Neural crest cell (in vitro differentiated cells): ENCODE data around the gene BIVM. TPM values are rescaled to one million over a fixed set of nuclear protein-coding genes. Genes with fewer than 3 reads are reported as not detected.
"Not testable (repeated sequence)": the region's sequence is repeated elsewhere in the genome, so short reads cannot be mapped to it uniquely, and the experiment has no call there.

Experiments
- DNase-seq: peaks from one replicate; pipeline ENCODE4 v3.0.0; 2021; ENCODE audit warnings: low read depth, mixed read lengths, low spot score
- H3K27ac Mint-ChIP-seq: one replicate; pipeline ENCODE4 v1.8.0; 2021; ENCODE audit warnings: mild to moderate bottlenecking, mixed read lengths; ENCODE audit not compliant: unreplicated experiment
- H3K27me3 Mint-ChIP-seq: 2 replicates; pipeline ENCODE4 v1.8.0; 2021; ENCODE audit warnings: low read depth, mild to moderate bottlenecking, mixed read lengths
- H3K36me3 Mint-ChIP-seq: 2 replicates; pipeline ENCODE4 v1.8.0; 2021; ENCODE audit warnings: low read depth, mild to moderate bottlenecking, mixed read lengths
- H3K4me1 Mint-ChIP-seq: 2 replicates; pipeline ENCODE4 v1.8.0; 2021; ENCODE audit warnings: mixed read lengths
- H3K4me3 Mint-ChIP-seq: one replicate; pipeline ENCODE4 v1.8.0; 2021; ENCODE audit warnings: mild to moderate bottlenecking, mixed read lengths
- H3K9me3 Mint-ChIP-seq: 2 replicates; pipeline ENCODE4 v1.8.0; 2021; ENCODE audit warnings: mixed read lengths
- total RNA-seq: library from RNA; stranded (reverse); gene quantifications from 2 replicates; pipeline ENCODE4 v1.2.1, GENCODE V29; 2021
- TF ChIP-seq, protein P1 (sequence below): fragments of 200-600 bp; sonication (generic); conservative IDR thresholded peaks from 2 replicates; pipeline ENCODE4 v1.5.0; 2021; ENCODE audit warnings: antibody characterized with exemption, mild to moderate bottlenecking

BIVM gene
- total RNA-seq, 1 donor from 2014 or later: 26.4 TPM

- no peak for DNase-seq
Measured at GRCh38 chr13:102777736-102778135, 21.2 kb upstream of the BIVM start.

GRCh38 chr13:102779436-102780159, 19.3 kb upstream of the BIVM start:
- peaks cover 35% of the 10 kb centered on the region for H3K36me3 Mint-ChIP-seq
- H3K9me3 Mint-ChIP-seq: peaks cover 10% of the 10 kb centered on the region
- H3K27ac Mint-ChIP-seq: no peak overlapping the region
- peaks cover under 1% of the 10 kb centered on the region for H3K4me1 Mint-ChIP-seq
- no peaks in the 10 kb centered on the region for H3K27me3 Mint-ChIP-seq
- DNase-seq: no peak
- TF ChIP-seq, protein P1, sequence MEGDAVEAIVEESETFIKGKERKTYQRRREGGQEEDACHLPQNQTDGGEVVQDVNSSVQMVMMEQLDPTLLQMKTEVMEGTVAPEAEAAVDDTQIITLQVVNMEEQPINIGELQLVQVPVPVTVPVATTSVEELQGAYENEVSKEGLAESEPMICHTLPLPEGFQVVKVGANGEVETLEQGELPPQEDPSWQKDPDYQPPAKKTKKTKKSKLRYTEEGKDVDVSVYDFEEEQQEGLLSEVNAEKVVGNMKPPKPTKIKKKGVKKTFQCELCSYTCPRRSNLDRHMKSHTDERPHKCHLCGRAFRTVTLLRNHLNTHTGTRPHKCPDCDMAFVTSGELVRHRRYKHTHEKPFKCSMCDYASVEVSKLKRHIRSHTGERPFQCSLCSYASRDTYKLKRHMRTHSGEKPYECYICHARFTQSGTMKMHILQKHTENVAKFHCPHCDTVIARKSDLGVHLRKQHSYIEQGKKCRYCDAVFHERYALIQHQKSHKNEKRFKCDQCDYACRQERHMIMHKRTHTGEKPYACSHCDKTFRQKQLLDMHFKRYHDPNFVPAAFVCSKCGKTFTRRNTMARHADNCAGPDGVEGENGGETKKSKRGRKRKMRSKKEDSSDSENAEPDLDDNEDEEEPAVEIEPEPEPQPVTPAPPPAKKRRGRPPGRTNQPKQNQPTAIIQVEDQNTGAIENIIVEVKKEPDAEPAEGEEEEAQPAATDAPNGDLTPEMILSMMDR: no peak
- H3K4me3 Mint-ChIP-seq: no peak overlapping the region

More at GRCh38 chr13:102777736-102778135, 21.2 kb upstream of the BIVM start:
- Mint-ChIP-seq H3K27ac (no peak overlapping the region), H3K27me3 (no peaks in the 10 kb centered on the region), H3K4me3 (no peak overlapping the region), H3K36me3 (peaks cover 26% of the 10 kb centered on the region), H3K4me1 (peaks cover 11% of the 10 kb centered on the region), H3K9me3 (peaks cover 10% of the 10 kb centered on the region)
- TF ChIP-seq, protein P1: no peak

GRCh38 chr13:102780656-102781055, 18.3 kb upstream of the BIVM start:
- peaks cover 33% of the 10 kb centered on the region for H3K36me3 Mint-ChIP-seq
- DNase-seq, H3K27ac Mint-ChIP-seq, H3K4me3 Mint-ChIP-seq, H3K27me3 Mint-ChIP-seq, H3K4me1 Mint-ChIP-seq, H3K9me3 Mint-ChIP-seq: not testable (repeated sequence)

DNA sequence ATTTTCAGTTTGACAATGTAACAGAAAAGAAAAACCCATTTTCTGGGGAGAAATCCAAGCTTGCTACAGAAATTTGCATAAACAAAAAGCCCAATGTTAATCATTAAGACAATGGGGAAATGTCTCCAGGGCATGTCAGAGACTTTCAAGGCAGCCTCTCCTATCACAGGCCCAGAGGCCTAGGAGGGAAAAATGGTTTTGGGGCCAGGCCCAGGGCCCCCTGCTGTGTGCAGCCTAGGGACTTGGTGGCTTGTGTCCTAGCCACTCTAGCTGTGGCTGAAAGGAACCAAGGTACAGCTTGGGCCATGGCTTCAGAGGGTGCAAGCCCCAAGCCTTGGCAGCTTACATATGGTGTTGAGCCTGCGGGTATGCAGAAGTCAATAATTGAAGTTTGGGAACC, 17.3 kb upstream of the BIVM start:
- H3K27me3 Mint-ChIP-seq: no peaks in the 10 kb centered on the region
- no peak overlapping the region for H3K27ac Mint-ChIP-seq
- DNase-seq: no peak
- no peaks in the 10 kb centered on the region for H3K4me1 Mint-ChIP-seq
- peaks cover 35% of the 10 kb centered on the region for H3K36me3 Mint-ChIP-seq
- TF ChIP-seq, protein P1: no peak
- H3K4me3 Mint-ChIP-seq: no peak overlapping the region
- H3K9me3 Mint-ChIP-seq: peaks cover 8% of the 10 kb centered on the region

DNA sequence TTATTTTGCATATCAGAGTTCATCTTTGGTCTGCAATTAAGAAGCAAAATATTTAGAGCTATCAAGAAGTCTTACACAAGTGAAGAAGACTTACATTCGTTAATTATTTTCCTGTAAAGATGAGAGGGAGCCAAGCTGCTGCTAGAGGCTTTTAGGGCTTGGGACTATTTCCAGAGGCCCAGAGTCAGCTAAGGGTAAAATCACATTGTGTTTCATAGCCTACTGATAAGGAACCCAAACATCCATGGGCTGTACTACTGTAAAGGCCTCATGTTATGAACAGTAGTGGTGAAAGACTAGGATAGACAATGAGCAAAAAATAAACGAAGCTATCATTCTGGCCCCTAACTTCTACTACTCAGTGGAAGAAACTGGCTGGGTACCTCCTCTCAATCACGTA, 14.4 kb upstream of the BIVM start:
- no peaks in the 10 kb centered on the region for H3K27me3 Mint-ChIP-seq
- H3K27ac Mint-ChIP-seq: no peak overlapping the region
- peaks cover 8% of the 10 kb centered on the region for H3K9me3 Mint-ChIP-seq
- peaks cover 40% of the 10 kb centered on the region for H3K36me3 Mint-ChIP-seq
- H3K4me1 Mint-ChIP-seq: no peaks in the 10 kb centered on the region
- no peak overlapping the region for H3K4me3 Mint-ChIP-seq
- TF ChIP-seq, protein P1: no peak
- DNase-seq: no peak

- no peak for DNase-seq
- Mint-ChIP-seq H3K36me3 (peaks cover 17% of the 10 kb centered on the region), H3K27ac (no peak overlapping the region), H3K4me1 (no peaks in the 10 kb centered on the region), H3K27me3 (no peaks in the 10 kb centered on the region), H3K4me3 (no peak overlapping the region), H3K9me3 (no peaks in the 10 kb centered on the region)
- TF ChIP-seq, protein P1: no peak
Measured at GRCh38 chr13:102788683-102789082, 10.2 kb upstream of the BIVM start.
